ENCODE measurements around the gene SDC4.

The SDC4 gene

GRCh38 chr20:45347936-45348778, at the start of gene SDC4:
SDC4 (minus strand) TSS chr20:45348424; CDS start chr20:45348384, 40 bp downstream.
- no peak for TF ChIP-seq CTCF (IDR thresholded peaks at IDR 0.05)
- H3K4me3 ChIP-seq: peak within 1 kb of the TSS; percentile 90
- DNase-seq (ENCODE audit: low spot score): peak; percentile 86
- peak within 1 kb of the TSS; percentile 94 to 98 for H3K27ac ChIP-seq

- TF ChIP-seq CTCF (IDR thresholded peaks at IDR 0.05): no peak
- no peak for DNase-seq (ENCODE audit: low spot score)
- Histone ChIP-seq H3K4me3 (no peak overlapping the region), H3K27ac (no peak overlapping the region)
Measured at GRCh38 chr20:45395114-45395415, 46.8 kb upstream of the SDC4 start.

- TF ChIP-seq CTCF (IDR thresholded peaks at IDR 0.05): no peak
- no peak for DNase-seq (ENCODE audit: low spot score)
- Histone ChIP-seq H3K27ac (no peak overlapping the region), H3K4me3 (no peak overlapping the region)
Measured at GRCh38 chr20:45394221-45395113, 46.2 kb upstream of the SDC4 start.

GRCh38 chr20:45392733-45393132, 44.5 kb upstream of the SDC4 start:
- no peak for DNase-seq (ENCODE audit: low spot score)
- Histone ChIP-seq H3K4me3 (no peak overlapping the region), H3K27ac (no peak overlapping the region)
- no peak for TF ChIP-seq CTCF (IDR thresholded peaks at IDR 0.05)

GRCh38 chr20:45391559-45391958, 43.3 kb upstream of the SDC4 start:
- DNase-seq (ENCODE audit: low spot score): no peak
- Histone ChIP-seq H3K27ac (no peak overlapping the region), H3K4me3 (no peak overlapping the region)
- no peak for TF ChIP-seq CTCF (IDR thresholded peaks at IDR 0.05)

GRCh38 chr20:45390931-45391330, 42.7 kb upstream of the SDC4 start:
- DNase-seq (ENCODE audit: low spot score): no peak
- H3K27ac ChIP-seq: no peak overlapping the region
- no peak for TF ChIP-seq CTCF (IDR thresholded peaks at IDR 0.05)
- H3K4me3 ChIP-seq: no peak overlapping the region

Data from coronary artery (tissue), 2 donors.